Activated CD4-positive, alpha-beta T cell treated with anti-CD3 and anti-CD28 coated beads for 1 hour (primary cell): ENCODE data around the gene DDX39B.
A peak's percentile ranks its signal among the peaks of the same experiment; 100 is the strongest.
"Not testable (repeated sequence)": the region's sequence is repeated elsewhere in the genome, so short reads cannot be mapped to it uniquely, and the experiment has no call there.

Source experiments
- DNase-seq: peaks from one replicate; pipeline ENCODE4 v3.0.0-alpha.2; 2020

The DDX39B gene

GRCh38 chr6:31541658-31542521, at the start of gene DDX39B:
DDX39B (minus strand) TSS chr6:31542003; CDS start chr6:31540532, 1,471 bp downstream.
- DNase-seq: peak; percentile 88

GRCh38 chr6:31590691-31591090, 48.9 kb upstream of the DDX39B start:
- DNase-seq: not testable (repeated sequence)

GRCh38 chr6:31588871-31589650, 47.3 kb upstream of the DDX39B start:
- DNase-seq: no peak

- no peak for DNase-seq
These were observed 46.3 kb upstream of the DDX39B start for GRCh38 chr6:31587791-31588777.

- no peak for DNase-seq
These were observed 44.9 kb upstream of the DDX39B start for GRCh38 chr6:31586599-31587281.

- DNase-seq: no peak
These were observed 44.2 kb upstream of the DDX39B start, which contains the start of gene LST1 for GRCh38 chr6:31586008-31586407. LST1 (plus strand) TSS chr6:31586277; CDS start chr6:31587300, 1,023 bp downstream.

GRCh38 chr6:31585491-31585890, 43.7 kb upstream of the DDX39B start:
- no peak for DNase-seq

- DNase-seq: peak; percentile 49
These were observed 40.4 kb upstream of the DDX39B start, which contains the start of gene LTB for GRCh38 chr6:31582230-31582643. LTB (minus strand) TSS chr6:31582424; CDS start chr6:31582417, 7 bp downstream.

GRCh38 chr6:31581434-31582229, 39.8 kb upstream of the DDX39B start:
- DNase-seq: no peak

- peak; percentile 85 for DNase-seq
These were observed 39.1 kb upstream of the DDX39B start for GRCh38 chr6:31580807-31581433.

- DNase-seq: no peak
These were observed 38.6 kb upstream of the DDX39B start for GRCh38 chr6:31580438-31580740.

- peak; percentile 45 for DNase-seq
These were observed 38.0 kb upstream of the DDX39B start for GRCh38 chr6:31579546-31580437.

GRCh38 chr6:31579119-31579505, 37.3 kb upstream of the DDX39B start:
- DNase-seq: peak; percentile 48

GRCh38 chr6:31578184-31579118, 36.6 kb upstream of the DDX39B start:
- DNase-seq: peak; percentile 56

- peak; percentile 26 for DNase-seq
These were observed 35.8 kb upstream of the DDX39B start for GRCh38 chr6:31577579-31577966.

GRCh38 chr6:31576897-31577578, 35.2 kb upstream of the DDX39B start:
- DNase-seq: peak; percentile 48

- DNase-seq: no peak
These were observed 34.3 kb upstream of the DDX39B start for GRCh38 chr6:31575952-31576685.
